ENCODE data around the gene ACCSL.

DNA sequence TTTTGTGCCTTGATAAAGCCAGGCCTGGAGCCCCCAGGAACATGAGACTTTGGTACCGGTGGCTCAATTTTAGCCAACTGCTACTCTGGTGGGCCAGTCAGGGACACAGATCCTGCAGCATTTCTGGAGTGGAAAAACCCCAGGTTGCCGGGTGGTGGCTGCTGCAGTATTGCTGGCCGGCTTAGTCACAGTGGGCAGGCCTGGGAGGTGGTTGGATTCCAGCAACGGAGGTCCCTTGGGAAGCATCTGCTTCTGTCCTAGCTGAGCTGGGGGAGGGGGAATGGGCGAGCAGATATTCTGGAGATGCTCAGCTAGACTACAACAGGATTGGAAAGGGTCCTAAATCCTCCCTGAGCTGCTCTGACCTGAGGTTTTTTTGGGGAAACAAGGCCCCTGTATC lies 31.6 kb upstream of the ACCSL start:
- TF ChIP-seq, protein P1, sequence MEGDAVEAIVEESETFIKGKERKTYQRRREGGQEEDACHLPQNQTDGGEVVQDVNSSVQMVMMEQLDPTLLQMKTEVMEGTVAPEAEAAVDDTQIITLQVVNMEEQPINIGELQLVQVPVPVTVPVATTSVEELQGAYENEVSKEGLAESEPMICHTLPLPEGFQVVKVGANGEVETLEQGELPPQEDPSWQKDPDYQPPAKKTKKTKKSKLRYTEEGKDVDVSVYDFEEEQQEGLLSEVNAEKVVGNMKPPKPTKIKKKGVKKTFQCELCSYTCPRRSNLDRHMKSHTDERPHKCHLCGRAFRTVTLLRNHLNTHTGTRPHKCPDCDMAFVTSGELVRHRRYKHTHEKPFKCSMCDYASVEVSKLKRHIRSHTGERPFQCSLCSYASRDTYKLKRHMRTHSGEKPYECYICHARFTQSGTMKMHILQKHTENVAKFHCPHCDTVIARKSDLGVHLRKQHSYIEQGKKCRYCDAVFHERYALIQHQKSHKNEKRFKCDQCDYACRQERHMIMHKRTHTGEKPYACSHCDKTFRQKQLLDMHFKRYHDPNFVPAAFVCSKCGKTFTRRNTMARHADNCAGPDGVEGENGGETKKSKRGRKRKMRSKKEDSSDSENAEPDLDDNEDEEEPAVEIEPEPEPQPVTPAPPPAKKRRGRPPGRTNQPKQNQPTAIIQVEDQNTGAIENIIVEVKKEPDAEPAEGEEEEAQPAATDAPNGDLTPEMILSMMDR (IDR thresholded peaks at IDR 0.05) = no peak
- no peak for TF ChIP-seq POLR2A (IDR thresholded peaks at IDR 0.05)
